Lower lobe of right lung (tissue), 2 donors: Measurements from ENCODE around the gene RHCG. TPM values are rescaled to one million over a fixed set of nuclear protein-coding genes. Genes with fewer than 3 reads are reported as not detected.

Experiments used
- ATAC-seq, 2 donors: fragments of 200-7000 bp; cut with Tn5 transposase; one replicate each; pipeline ENCODE4 v1.9.1; 2020 to 2022; ENCODE audit warnings: mild to moderate bottlenecking in 2 of 2, moderate library complexity in 2 of 2
- DNase-seq: peaks from one replicate; pipeline ENCODE4 v3.0.0-alpha.2; 2020
- H3K27ac ChIP-seq: fragments of 200-600 bp; one replicate; pipeline ENCODE4 v1.8.0; 2022
- H3K27me3 ChIP-seq: fragments of 200-600 bp; one replicate; pipeline ENCODE4 v1.8.0; 2022; ENCODE audit warnings: low read depth
- H3K36me3 ChIP-seq: fragments of 200-600 bp; one replicate; pipeline ENCODE4 v1.8.0; 2022; ENCODE audit warnings: mild to moderate bottlenecking
- H3K4me1 ChIP-seq: fragments of 200-600 bp; one replicate; pipeline ENCODE4 v1.8.0; 2022
- H3K4me3 ChIP-seq: fragments of 200-600 bp; one replicate; pipeline ENCODE4 v1.8.0; 2022; ENCODE audit warnings: mild to moderate bottlenecking
- H3K9me3 ChIP-seq: fragments of 200-600 bp; one replicate; pipeline ENCODE4 v1.8.0; 2022
- intact Hi-C: fragments of 100-400 bp; cut with DNase I; formaldehyde crosslinking; loops from one replicate; pipeline ENCODE4 v1.11.0; 2022
- total RNA-seq: library from RNA; stranded (reverse); fragmentation: NEBNext Ultra II Directional; extraction: Animal tissue kit (Norgen Biotek cat#: 25700); gene quantifications from one replicate; pipeline ENCODE4 v1.2.1, GENCODE V29; 2021
- TF ChIP-seq, protein P1 (sequence below): fragments of 200-600 bp; IDR thresholded peaks from one replicate; pipeline ENCODE4 v1.8.0; 2022; ENCODE audit warnings: antibody characterized with exemption, mild to moderate bottlenecking
- donor health status: DM: no; HTN: yes; CAD: no; lungs with severe emphysema.

The RHCG gene
- total RNA-seq, 1 donor from 2014 or later = not detected

DNA sequence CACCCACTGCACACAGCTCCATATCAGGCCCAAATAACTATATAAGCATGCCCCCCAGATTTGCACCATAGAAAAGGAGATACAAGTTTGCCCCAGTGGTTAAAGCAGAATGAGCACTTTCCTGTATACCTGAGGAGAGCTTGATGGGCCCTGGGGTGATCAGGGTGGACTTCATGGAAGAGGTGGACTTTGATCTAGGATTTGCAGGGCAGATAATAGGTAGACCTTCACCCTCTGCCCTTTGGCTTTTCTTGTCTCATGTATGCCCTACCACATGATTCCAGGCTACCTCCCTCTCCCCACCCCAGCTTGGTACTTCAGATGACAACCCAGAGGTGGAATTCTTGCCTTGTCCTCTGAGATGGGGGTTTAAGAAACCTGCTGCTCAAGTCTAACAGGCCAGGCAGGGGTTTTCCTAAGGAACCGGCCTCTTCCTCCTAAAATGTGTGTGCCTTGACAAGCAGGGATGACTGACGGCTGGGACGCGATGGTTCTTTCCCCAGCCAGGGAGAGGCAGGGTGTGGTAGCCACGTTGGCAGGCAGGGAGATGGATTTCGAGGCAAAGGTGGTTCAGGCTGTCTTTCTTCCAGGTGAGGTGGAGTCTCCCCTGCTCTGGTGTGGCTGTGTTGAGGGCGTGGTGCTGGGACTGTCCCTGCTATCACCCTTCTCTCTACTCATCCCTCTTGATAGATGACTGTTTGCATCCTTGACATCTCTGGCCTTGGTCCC, 6.6 kb upstream of the RHCG start:
- ATAC-seq = no peak
- Histone ChIP-seq H3K9me3 (no peaks in the 10 kb centered on the region), H3K4me1 (no peaks in the 10 kb centered on the region), H3K27me3 (peaks cover 31% of the 10 kb centered on the region), H3K4me3 (no peak overlapping the region), H3K36me3 (no peaks in the 10 kb centered on the region), H3K27ac (no peak overlapping the region)
- no peak for DNase-seq
- TF ChIP-seq, protein P1, sequence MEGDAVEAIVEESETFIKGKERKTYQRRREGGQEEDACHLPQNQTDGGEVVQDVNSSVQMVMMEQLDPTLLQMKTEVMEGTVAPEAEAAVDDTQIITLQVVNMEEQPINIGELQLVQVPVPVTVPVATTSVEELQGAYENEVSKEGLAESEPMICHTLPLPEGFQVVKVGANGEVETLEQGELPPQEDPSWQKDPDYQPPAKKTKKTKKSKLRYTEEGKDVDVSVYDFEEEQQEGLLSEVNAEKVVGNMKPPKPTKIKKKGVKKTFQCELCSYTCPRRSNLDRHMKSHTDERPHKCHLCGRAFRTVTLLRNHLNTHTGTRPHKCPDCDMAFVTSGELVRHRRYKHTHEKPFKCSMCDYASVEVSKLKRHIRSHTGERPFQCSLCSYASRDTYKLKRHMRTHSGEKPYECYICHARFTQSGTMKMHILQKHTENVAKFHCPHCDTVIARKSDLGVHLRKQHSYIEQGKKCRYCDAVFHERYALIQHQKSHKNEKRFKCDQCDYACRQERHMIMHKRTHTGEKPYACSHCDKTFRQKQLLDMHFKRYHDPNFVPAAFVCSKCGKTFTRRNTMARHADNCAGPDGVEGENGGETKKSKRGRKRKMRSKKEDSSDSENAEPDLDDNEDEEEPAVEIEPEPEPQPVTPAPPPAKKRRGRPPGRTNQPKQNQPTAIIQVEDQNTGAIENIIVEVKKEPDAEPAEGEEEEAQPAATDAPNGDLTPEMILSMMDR = no peak
- intact Hi-C loops = no loop called here

DNA sequence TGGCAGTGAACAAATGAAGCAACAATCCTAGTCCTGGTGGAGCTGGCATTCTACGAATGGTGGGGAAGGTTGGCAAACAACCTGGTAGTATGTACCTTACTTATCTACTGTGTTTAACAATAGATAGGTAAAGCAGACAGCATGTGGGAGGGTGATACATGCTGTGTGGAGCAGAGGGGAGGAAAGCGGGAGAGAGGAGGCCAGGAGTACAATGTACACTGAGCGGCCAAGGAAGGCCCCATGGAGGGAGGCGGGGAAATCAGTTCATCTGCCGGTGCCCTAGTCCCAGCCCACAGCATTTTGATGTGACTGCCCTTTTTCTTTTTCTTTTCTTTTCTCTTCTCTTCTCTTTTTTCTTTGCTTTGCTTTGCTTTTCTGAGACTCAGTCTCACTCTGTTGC, 5.3 kb upstream of the RHCG start:
- peaks cover under 1% of the 10 kb centered on the region for H3K4me1 ChIP-seq
- H3K9me3 ChIP-seq = no peaks in the 10 kb centered on the region
- no peak overlapping the region for H3K27ac ChIP-seq
- intact Hi-C loops = no loop called here
- ATAC-seq = no peak
- no peak overlapping the region for H3K4me3 ChIP-seq
- H3K36me3 ChIP-seq = no peaks in the 10 kb centered on the region
- peaks cover 45% of the 10 kb centered on the region for H3K27me3 ChIP-seq
- TF ChIP-seq, protein P1 = no peak
- DNase-seq = no peak

GRCh38 chr15:89500397-89501270, 4.3 kb upstream of the RHCG start:
- no peak for DNase-seq
- ATAC-seq = no peak

GRCh38 chr15:89499156-89499555, 2.8 kb upstream of the RHCG start:
- peaks cover 69% of the 10 kb centered on the region for H3K27me3 ChIP-seq
- intact Hi-C loops = no loop called here
- H3K27ac ChIP-seq = no peak overlapping the region
- H3K4me3 ChIP-seq = no peak overlapping the region
- no peak for DNase-seq
- no peaks in the 10 kb centered on the region for H3K36me3 ChIP-seq
- no peak for ATAC-seq
- TF ChIP-seq, protein P1 = no peak
- no peaks in the 10 kb centered on the region for H3K9me3 ChIP-seq
- peaks cover 7% of the 10 kb centered on the region for H3K4me1 ChIP-seq

More at GRCh38 chr15:89500397-89501270, 4.3 kb upstream of the RHCG start:
- TF ChIP-seq, protein P1 = no peak
- Histone ChIP-seq H3K27me3 (peaks cover 55% of the 10 kb centered on the region), H3K27ac (no peak overlapping the region), H3K4me1 (peaks cover 7% of the 10 kb centered on the region), H3K9me3 (no peaks in the 10 kb centered on the region), H3K36me3 (no peaks in the 10 kb centered on the region), H3K4me3 (no peak overlapping the region)
- intact Hi-C loops = no loop called here

GRCh38 chr15:89498574-89498906, 2.2 kb upstream of the RHCG start:
- no peaks in the 10 kb centered on the region for H3K9me3 ChIP-seq
- TF ChIP-seq, protein P1 = no peak
- DNase-seq = no peak
- H3K27ac ChIP-seq = no peak overlapping the region
- H3K4me3 ChIP-seq = no peak overlapping the region
- H3K27me3 ChIP-seq = peaks cover 66% of the 10 kb centered on the region
- intact Hi-C loops = no loop called here
- H3K36me3 ChIP-seq = no peaks in the 10 kb centered on the region
- H3K4me1 ChIP-seq = peaks cover 7% of the 10 kb centered on the region
- ATAC-seq = no peak
